ENCODE results near the gene HCCS.

DNA sequence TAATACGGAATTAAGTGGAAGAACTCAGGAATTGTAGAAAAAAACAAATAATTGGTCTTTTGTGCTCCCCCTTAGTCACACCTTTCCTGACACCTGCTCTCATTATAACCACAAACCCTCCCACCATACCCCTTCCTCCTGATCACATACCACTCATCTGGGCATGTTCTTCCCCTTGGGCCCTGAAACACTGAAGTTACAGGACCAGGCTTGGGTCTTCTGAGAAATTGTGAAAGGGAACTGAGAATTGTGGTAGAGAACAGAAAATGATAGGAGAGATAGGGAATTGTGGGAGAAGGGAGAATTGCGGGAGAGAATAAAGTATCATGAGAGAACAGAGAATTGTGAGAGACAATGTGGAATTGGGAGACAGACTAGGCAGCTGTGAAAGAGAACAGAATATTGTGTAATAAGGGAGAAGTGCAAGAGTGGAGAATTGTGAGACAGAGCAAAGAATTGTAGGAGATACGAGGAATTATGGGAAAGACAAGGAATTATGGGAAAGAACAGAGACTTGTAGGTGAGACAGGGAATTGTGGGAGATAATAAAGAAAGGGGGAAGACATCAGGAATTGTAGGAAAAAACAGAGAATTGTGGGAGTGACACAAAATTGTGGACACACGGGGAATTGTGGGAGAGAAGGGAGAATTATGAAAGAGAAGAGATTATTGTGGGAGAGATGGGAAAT, 2.7 kb upstream of the HCCS start:
- TF ChIP-seq SIN3A (IDR thresholded peaks at IDR 0.05; ENCODE audit: borderline replicate concordance, insufficient read depth, low read length) (no peak), POLR2AphosphoS5 (IDR thresholded peaks at IDR 0.05; ENCODE audit: low read depth, low read length) (no peak)

All from PFSK-1 (cell line).